ENCODE data around the gene PFKL. TPM values are rescaled to one million over a fixed set of nuclear protein-coding genes. Genes with fewer than 3 reads are reported as not detected.

PFKL gene
- total RNA-seq, 1 experiment from 2014 or later = 91.8 TPM

DNA sequence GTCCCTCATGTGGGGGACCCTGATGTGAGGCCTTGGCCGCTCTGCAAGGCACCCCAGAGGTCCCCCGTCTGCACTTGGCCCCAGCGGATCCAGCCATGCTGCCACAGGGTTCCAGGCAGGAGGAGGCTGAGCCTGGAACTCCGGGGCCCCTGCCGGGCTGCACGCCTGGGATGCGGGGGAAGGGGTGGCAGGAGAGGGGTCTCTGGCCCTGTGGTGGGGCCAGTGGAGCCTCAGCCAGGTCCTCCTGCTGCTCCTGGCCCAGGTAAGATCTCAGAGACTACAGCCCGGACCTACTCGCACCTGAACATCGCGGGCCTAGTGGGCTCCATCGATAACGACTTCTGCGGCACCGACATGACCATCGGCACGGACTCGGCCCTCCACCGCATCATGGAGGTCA, 12.9 kb downstream of the PFKL start:
- no peak for DNase-seq (ENCODE audit: low read depth)

DNA sequence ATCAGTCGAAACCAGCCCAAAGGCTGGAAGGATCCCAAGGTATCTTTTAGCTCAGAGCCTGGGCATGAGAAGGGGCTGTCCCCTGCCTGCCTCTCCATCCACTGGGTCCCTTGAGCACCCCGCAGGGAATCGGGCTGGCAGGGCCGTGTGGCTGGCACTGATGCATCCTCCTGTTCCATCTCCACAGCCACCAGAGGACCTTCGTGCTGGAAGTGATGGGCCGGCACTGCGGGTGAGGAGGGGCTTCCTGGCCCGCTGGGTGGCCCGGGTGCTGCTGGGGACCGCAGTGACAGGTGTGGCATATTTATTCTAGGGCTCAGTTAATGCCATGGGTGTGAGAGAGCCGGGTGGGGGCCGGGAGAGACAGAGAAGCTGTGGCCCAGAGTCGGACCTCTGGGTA, 13.6 kb downstream of the PFKL start:
- DNase-seq (ENCODE audit: low read depth) = no peak

DNA sequence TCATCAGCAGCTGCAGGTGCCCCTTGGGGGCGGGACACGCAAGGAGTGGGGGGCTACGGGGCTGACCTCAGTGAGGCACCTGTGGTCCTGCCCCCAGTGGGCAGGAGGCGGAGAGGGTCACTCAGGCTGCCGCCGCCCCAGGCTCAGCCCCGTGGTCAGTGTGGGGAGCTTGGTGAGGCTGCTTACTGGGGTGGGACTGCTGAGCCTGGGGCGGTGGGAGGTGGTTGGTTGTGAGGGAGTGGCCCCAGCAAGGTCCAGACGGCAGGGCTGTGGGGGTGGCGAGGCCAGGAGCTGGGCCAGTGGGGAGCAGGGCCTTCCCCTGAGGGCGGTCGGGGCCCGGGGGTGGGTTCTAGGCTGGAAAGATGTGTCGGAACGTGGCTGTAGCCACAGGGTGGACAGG, 14.3 kb downstream of the PFKL start:
- no peak for DNase-seq (ENCODE audit: low read depth)

DNA sequence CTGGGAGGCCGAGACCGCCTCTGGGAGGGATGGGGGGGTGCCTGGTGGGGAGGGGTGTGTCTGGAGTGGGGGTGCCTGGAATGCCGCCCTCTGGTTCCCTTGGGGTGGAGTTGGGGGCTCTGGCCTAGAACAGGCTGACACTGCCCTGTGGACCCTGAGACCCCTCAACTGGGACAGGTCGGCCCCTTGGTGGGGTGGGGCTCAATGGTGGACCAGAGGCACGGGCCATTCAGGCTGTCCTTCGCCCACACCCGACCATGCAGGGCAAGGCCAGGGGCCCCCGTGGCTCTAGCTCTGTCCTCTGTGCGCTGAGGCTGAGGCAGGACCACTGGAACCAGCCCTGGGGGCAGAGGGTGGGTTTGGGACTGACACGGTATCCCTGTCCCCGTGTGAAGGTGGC, 14.7 kb downstream of the PFKL start:
- no peak for DNase-seq (ENCODE audit: low read depth)

DNA sequence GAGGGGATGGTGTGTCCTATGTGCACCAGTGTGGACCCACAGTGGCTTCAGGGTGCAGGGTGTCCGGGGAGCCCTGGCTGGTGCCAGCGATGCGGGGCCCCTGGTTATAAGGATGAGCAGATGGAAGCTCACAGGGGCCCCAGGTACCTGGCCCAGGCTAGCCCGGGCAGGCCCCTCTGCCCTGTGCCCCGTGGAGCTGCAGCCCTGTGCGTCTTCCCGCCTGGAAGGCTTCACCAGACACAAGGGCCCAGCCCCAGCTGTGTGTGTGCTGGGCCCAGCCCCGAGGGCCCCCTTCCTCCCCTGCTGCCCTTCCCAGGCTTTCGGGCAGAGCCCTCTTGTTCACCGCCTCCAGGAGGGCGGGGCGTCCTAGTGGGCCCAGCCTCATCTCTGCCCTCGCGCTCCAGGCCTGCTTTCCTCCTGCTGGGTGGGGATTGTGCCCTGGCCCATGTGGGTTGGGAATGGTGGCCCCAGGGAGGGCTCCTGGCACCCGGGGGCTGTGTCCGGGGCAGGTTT, 15.9 kb downstream of the PFKL start:
- DNase-seq (ENCODE audit: low read depth) = no peak

DNA sequence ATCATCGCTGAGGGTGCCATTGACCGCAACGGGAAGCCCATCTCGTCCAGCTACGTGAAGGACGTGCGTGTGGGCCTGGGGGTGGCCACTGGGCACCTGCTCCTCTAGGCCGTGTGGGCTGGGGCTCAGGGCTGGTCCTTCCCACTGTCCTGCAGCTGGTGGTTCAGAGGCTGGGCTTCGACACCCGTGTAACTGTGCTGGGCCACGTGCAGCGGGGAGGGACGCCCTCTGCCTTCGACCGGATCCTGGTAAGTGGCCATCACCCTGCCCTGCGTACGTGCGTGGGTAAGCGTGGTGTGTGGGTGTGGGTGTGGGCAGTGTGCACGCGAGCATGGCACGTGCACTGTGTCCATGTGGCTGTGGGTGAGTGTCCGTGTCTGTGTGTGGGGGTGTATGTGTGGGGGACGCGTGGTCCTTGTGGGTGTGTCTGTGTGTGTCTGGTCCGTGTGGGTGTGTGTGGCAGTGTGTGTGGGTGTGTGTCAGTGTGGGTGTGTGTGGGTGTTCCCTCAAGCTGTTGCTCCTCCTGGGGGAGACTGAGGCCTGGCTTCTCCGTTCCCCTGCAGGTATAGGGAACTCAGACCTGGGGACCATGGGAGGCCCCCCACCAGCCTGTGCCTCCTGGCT, 16.5 kb downstream of the PFKL start:
- no peak for DNase-seq (ENCODE audit: low read depth)

DNA sequence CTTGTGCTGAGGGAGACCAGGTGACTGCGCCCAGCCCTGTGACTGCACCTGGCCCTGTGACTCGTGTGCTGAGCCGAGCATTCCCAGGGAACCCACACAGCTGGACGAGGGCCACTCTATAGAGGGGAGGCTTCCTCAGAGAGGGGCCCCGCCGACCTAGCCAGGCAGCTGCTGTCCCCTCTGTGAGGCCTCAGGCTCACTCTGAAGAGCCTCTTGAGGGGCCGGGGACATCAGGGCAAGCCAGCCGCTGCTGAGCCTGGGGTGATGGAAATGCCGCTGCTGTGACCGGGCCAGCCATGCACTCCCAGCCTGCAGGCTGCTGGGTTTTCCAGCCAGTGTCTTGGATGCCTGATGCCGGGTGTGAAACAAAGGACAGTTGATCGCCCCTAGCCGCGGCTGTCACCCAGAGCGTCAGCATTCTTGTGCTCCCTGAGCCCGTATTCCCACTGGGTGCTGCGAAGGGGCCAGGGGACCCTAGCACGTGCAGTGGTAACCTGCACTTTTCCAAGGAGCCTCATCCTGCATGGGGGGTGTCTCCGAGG, 17.5 kb downstream of the PFKL start:
- no peak for DNase-seq (ENCODE audit: low read depth)

DNA sequence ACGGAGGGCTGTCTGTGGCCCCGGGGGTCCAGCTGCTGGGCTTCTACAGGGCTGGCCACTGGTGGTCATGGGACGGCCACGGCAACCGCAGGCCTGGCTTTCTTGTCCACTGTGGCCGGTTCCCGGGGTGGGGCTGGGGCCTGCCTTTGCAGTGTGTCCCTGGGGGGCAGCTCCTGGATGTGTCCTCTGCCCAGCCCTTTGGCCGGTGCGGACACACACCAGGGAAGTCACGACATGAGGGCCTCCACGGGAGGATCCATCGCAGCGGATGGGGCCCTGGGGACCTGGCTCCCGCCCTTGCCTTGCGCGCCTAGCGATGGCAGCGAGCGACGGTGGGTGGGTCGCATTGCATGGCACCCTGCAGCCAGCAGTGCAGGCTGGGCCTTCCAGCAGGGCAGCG, 18.0 kb downstream of the PFKL start:
- DNase-seq (ENCODE audit: low read depth) = no peak

DNA sequence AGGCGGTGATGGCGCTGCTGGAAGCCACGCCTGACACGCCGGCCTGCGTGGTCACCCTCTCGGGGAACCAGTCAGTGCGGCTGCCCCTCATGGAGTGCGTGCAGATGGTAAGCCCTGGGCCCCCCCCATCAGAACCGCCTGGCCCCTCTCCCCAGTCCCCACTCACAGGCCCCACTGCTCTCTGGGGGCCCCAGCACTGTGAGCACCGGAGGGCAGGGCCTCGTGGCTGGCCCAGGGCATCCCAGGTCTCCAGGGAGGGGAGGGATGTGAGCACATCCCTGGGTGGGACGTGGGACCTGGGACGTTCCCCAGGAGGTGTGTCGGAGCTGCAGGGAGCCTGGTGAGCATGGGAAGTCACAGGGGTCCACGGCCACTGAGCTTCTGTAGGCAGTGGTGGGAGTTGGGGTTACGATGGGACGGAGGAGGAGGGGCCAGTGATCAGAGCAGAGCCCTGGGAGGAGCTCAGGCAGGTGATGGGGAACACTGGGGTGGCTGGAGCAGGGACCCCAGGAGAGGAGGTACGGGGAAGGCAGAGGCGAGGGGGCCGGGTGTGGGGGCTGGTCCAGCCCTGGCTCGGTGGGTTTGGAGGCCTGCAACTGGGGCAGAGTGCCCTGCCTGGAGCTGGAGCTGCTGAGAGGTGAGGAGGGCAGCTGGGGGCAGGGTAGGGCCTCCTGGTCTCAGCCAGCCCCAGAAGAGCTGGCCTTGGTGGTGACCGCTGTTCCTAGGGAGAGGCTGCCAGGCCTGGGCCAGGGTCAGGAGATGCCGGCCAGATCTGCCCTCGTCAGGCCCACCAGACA, 18.8 kb downstream of the PFKL start:
- DNase-seq (ENCODE audit: low read depth) = no peak

DNA sequence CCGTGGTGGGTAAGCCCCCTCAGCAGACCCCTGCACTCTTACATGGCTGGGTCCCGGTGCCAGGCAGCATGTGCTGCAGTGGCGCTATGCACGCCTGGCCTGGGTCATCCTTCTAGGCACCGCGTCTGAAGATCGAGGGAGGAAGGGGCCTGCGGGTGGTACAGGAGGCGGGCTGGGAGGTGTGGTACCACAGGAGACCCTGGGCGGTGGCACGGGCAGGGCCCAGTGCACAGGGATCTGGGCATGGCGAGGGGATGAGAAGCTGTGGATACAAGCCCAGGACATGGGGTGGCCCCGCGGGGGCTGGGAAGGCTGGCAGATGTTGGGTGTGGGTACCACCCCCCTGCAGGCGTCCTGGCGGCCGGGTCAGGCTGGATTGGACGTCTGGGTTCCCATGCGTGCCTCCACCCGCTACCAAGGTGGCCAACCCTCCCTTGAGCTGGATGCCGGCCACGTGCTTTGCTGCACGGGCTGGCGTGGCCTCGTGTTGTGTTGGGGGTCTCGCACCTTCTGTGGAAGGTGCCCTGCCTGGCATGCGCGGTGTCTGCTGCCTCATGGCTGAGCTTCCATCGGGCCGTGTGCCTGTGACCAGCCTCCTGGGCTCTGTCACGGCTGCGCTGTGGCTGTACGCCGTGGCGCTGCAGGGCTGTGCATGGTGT, 19.7 kb downstream of the PFKL start:
- DNase-seq (ENCODE audit: low read depth) = no peak

DNA sequence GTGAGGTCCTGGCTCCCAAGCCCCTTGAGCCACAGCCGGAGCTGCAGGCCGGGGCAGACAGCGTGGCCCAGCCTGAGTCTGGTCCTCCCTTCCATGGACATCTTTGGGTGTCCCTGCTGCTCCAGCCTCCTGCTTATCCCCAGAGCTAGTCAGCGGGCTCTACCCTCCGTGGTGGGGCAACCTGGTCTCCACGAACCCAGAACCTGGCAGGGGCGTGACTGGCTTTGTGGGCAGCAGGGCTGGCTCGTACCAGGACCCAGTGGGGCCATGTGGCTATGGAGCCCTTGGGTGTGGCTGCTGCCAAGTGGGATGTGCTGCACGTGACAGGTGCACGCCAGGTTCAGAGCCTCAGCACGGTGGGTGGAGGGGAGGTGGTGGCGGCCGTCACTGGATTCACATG, 21.0 kb downstream of the PFKL start:
- no peak for DNase-seq (ENCODE audit: low read depth)

DNA sequence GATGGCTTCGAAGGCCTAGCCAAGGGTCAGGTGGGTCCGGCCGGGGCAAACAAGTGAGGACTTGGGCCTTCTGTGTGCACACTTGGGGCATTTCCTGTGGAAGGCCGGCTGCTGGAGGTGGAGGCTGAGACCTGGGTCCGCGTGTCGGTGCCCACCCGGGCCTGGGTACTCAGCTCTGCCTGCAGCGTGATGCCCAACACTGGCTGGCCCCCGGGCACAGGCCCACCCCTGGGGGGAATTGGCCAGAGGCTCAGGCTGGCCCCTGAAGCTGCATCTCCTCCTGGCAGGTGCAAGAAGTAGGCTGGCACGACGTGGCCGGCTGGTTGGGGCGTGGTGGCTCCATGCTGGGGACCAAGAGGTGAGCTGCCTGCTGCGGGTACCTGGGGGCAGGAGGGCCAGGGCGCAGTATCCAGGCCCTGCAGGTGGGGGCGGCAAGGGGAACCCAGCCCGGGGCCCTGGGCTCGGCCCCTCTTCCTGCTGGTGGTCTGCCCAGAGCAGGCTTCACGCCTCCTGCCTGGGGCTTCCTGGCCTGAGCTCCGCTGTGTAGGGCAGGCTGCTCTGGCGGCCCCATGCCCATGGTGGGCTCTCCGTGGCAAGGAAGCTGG, 22.1 kb downstream of the PFKL start:
- DNase-seq (ENCODE audit: low read depth) = no peak

DNA sequence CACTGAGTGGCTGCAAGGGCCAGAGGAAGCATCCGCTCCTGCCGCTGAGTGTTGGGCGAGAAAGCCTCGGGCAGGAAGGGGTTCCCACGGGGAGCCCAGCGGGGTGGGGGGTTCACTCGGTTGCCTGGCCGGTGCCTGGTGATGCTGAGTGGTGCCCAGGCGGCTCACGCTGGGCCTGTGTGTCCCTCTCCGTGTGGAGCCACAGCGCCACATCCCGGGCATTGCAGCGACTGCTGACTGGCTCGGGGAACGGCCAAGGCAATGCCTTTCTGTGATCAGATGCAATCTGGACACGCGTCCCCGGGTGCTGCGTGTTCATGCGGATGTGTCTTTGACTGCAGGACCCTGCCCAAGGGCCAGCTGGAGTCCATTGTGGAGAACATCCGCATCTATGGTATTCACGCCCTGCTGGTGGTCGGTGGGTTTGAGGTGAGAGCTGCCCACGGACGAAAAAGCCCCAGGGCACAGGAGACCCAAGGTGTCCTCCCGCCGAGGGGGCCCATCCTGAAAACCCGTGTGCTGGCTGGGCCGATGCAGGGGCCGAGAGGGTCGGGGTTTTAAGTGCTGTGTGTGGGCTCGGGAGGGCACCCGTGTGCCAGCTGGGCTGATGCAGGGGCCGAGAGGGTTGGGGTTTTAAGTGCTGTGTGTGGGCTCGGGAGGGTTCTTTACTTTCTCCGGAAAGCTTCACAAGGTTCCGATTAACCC, 22.9 kb downstream of the PFKL start:
- no peak for DNase-seq (ENCODE audit: low read depth)

DNA sequence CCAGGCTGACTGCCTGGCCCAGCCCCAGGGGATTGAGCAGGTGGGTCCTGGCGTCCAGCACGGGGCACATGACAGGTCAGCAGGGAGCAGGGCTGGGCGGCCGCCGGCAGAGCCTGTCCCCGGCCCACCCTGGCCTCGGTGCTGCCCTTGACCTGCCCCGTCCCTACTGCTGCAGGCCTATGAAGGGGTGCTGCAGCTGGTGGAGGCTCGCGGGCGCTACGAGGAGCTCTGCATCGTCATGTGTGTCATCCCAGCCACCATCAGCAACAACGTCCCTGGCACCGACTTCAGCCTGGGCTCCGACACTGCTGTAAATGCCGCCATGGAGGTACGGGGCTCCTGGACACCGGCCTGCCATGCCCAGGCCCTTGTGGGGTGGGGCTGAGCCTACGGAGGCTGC, 23.7 kb downstream of the PFKL start:
- no peak for DNase-seq (ENCODE audit: low read depth)

DNA sequence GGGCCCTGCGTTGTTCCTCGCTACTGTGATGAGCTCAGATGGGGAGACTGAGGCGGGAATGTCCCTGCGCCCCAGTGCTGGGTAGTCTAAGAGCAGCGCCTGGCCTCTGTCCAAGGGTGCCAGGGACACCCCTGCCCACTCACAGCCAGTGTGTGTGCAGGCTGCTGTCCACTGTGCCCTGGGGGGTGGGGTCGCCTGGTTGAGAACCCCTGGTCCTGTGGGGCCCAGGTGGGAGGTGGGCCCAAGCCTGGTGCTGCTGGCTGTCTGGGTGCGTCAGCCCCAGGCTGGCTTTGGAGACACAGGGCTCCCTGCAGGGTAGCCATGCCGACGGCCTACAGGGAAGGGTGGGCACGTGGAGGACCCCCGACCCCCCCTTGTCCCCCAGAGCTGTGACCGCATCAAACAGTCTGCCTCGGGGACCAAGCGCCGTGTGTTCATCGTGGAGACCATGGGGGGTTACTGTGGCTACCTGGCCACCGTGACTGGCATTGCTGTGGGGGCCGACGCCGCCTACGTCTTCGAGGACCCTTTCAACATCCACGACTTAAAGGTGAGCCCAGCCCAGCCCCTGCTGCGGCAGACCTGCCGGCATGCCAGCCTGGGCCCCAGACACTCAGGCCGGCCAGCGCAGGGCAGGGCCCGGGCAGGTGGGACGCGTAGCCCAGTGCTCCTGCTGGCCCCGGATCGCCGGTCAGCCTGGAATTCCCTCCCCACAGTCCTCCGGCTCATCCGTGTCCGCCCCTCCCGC, 24.4 kb downstream of the PFKL start:
- DNase-seq (ENCODE audit: low read depth) = no peak

DNA sequence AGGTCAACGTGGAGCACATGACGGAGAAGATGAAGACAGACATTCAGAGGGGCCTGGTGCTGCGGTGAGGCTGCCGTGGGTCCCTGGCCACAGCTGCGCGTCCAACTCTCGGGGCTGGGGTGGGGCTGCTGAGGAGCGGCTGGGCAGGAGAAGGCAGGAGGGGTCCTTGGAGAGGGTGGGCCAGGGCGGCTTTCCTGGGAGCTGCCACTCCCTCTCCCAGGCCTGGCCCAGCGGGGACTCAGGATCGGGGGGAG, 24.9 kb downstream of the PFKL start:
- no peak for DNase-seq (ENCODE audit: low read depth)

DNA sequence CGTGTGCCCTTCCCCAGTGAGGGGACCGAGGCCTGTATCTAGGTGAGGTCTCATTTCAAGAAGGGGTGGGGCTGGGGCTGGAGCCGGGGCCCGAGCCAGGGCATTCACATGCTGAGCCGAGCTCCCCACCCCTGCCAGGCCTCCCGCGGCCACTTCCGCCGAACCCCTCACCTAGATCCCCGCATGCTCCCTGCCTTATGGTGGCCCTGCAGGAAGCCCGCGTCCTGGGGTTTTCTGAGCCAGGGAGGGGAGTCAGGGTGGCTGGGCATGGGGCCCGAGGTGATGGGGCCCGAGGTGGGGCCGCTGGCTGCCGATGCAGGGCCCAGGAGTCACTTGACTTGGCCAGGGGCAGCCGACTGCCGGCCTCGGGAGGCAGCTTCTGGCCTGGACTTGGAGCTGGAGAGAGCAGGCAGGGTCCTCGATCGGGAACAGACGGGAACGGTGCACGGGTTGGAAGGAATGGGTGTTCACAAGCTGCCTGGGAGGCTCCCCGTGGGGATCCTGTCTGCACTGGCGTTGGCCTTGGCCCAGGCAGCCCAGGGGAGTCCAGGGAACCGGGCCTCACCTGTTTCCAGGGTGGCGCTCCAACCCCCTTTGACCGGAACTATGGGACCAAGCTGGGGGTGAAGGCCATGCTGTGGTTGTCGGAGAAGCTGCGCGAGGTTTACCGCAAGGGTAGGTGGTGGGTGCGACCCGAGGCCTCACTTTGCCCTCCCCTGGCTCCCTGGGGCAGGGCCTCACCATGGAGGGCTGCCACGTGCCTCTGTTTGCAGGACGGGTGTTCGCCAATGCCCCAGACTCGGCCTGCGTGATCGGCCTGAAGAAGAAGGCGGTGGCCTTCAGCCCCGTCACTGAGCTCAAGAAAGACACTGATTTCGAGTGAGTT, 25.8 kb downstream of the PFKL start:
- no peak for DNase-seq (ENCODE audit: low read depth)

DNA sequence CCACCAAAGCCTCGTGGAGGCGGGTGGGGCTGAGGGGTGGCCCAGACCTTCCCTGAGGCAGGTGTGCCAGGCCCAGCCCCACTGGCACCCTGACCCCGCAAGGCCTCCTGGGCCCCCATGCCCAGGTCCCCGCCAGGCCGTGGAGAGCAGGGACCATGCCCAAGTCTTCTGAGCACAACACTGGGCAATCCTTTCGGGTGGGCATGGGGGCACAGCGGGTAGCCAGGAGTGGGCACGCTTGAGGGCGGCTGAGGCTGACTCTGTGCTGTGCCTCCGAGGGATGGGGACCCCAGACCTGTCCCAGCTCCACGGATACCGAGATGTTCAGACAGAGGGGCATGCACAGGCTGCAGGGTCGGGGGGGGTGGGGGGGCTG, 26.4 kb downstream of the PFKL start:
- no peak for DNase-seq (ENCODE audit: low read depth)

DNA sequence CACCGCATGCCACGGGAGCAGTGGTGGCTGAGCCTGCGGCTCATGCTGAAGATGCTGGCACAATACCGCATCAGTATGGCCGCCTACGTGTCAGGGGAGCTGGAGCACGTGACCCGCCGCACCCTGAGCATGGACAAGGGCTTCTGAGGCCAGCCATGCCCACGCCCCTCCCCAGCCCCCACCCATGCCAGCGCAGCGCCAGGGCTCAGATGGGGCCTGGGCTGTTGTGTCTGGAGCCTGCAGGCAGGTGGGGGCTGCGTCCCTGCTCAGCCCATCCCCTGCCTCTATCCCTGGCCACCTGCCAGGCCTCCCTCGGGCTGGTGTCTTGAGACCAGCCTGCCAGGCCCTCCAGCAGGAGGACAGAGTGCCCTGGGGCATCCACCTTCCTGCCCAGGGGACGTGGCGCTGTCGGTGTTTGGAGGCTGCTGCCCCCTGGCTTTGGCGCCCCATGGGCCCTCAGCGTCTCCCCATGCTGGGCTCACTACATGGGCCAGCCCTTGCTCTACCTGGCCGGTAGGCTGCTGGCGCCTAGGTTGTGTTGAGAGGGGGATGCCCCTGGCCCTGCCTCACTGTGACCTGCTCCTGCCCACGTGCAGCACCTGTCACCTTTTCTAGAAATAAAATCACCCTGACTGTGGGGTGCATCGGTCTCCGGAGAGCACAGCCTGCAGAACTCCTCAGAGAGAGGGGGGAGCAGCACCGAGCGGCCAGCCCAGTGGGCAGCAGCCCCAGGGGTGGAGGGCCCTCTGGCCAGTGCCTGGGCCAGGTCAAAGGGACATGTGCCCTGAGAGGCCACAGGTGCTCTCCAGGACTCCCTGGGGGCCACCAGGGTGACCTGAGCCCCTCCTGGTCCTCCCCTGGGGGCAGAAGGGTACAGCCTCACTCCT, 27.1 kb downstream of the PFKL start:
- DNase-seq (ENCODE audit: low read depth) = no peak
